Measurements from ENCODE around the gene VANGL2.

DNA sequence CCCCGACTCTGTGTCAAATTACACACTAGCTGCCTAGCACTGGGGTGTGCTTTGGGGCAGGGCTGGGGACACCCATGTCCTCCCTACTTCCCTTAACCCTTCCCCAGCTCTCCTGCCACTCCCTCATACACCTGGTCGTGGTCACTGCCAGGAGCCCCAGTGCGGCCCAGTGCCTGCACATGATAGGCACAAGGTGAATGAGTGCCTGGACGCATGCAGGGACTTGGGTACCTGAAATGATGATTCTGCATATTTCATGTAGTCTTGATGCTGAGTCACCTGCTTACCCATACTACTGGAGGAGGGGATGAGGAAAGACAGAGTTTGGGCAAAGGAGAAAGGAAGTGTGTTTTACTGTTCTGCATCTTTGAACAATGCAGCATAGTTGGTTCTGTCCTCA lies 1.5 kb upstream of the VANGL2 start:
- TF ChIP-seq, protein P1, sequence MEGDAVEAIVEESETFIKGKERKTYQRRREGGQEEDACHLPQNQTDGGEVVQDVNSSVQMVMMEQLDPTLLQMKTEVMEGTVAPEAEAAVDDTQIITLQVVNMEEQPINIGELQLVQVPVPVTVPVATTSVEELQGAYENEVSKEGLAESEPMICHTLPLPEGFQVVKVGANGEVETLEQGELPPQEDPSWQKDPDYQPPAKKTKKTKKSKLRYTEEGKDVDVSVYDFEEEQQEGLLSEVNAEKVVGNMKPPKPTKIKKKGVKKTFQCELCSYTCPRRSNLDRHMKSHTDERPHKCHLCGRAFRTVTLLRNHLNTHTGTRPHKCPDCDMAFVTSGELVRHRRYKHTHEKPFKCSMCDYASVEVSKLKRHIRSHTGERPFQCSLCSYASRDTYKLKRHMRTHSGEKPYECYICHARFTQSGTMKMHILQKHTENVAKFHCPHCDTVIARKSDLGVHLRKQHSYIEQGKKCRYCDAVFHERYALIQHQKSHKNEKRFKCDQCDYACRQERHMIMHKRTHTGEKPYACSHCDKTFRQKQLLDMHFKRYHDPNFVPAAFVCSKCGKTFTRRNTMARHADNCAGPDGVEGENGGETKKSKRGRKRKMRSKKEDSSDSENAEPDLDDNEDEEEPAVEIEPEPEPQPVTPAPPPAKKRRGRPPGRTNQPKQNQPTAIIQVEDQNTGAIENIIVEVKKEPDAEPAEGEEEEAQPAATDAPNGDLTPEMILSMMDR (IDR thresholded peaks at IDR 0.05; ENCODE audit: low read length): no peak
- no peak for TF ChIP-seq EZH2 (IDR thresholded peaks at IDR 0.05; ENCODE audit: borderline replicate concordance, low read length)

All from OCI-LY1 (cell line).